Fibroblast of skin of left quadriceps (primary cell): ENCODE results near the gene PLXNA4.

Experiments
- DNase-seq, 2 experiments: peaks; one replicate each; pipeline ENCODE4 v3.0.0-alpha.2; 2013; ENCODE audit warnings: low read depth in 2 of 2

Gene PLXNA4

GRCh38 chr7:132471515-132471914, 104.8 kb downstream of the PLXNA4 start:
- DNase-seq: no peak

- DNase-seq: no peak
Observed at GRCh38 chr7:132469681-132470080, 106.6 kb downstream of the PLXNA4 start.

GRCh38 chr7:132469264-132469663, 107.0 kb downstream of the PLXNA4 start:
- no peak for DNase-seq

GRCh38 chr7:132466367-132466766, 109.9 kb downstream of the PLXNA4 start:
- DNase-seq: no peak

GRCh38 chr7:132465516-132465915, 110.8 kb downstream of the PLXNA4 start:
- DNase-seq: no peak

GRCh38 chr7:132464740-132465139, 111.5 kb downstream of the PLXNA4 start:
- DNase-seq: no peak

- no peak for DNase-seq
Observed at GRCh38 chr7:132463922-132464321, 112.3 kb downstream of the PLXNA4 start.

- DNase-seq: no peak
Observed at GRCh38 chr7:132462478-132462877, 113.8 kb downstream of the PLXNA4 start.

GRCh38 chr7:132461032-132461592, 115.2 kb downstream of the PLXNA4 start:
- DNase-seq: no peak

- no peak for DNase-seq
Observed at GRCh38 chr7:132458729-132459128, 117.5 kb downstream of the PLXNA4 start.

GRCh38 chr7:132457658-132458057, 118.6 kb downstream of the PLXNA4 start:
- no peak for DNase-seq

GRCh38 chr7:132456418-132456817, 119.9 kb downstream of the PLXNA4 start:
- DNase-seq: no peak

- DNase-seq: no peak
Observed at GRCh38 chr7:132455378-132455777, 120.9 kb downstream of the PLXNA4 start.

- DNase-seq: no peak
Observed at GRCh38 chr7:132453826-132454225, 122.4 kb downstream of the PLXNA4 start.

GRCh38 chr7:132451161-132451560, 125.1 kb downstream of the PLXNA4 start:
- DNase-seq: no peak

GRCh38 chr7:132450696-132451095, 125.6 kb downstream of the PLXNA4 start:
- no peak for DNase-seq

GRCh38 chr7:132450188-132450587, 126.1 kb downstream of the PLXNA4 start:
- DNase-seq: no peak

- no peak for DNase-seq
Observed at GRCh38 chr7:132446666-132447278, 129.5 kb downstream of the PLXNA4 start.

- no peak for DNase-seq
Observed at GRCh38 chr7:132446260-132446659, 130.0 kb downstream of the PLXNA4 start.

GRCh38 chr7:132443761-132444520, 132.3 kb downstream of the PLXNA4 start:
- no peak for DNase-seq

- DNase-seq: no peak
Observed at GRCh38 chr7:132441935-132442334, 134.3 kb downstream of the PLXNA4 start.

GRCh38 chr7:132440151-132440550, 136.1 kb downstream of the PLXNA4 start:
- no peak for DNase-seq

- DNase-seq: no peak
Observed at GRCh38 chr7:132438926-132439325, 137.3 kb downstream of the PLXNA4 start.
